GM19397 (cell line): ENCODE measurements around the gene PHLDB2.

Experiments used
- ATAC-seq: cut with Tn5 transposase; IDR thresholded peaks from one replicate; pipeline ENCODE4 v1.9.1; 2021; ENCODE audit warnings: mild to moderate bottlenecking, moderate library complexity; ENCODE audit not compliant: unreplicated experiment

PHLDB2 gene

DNA sequence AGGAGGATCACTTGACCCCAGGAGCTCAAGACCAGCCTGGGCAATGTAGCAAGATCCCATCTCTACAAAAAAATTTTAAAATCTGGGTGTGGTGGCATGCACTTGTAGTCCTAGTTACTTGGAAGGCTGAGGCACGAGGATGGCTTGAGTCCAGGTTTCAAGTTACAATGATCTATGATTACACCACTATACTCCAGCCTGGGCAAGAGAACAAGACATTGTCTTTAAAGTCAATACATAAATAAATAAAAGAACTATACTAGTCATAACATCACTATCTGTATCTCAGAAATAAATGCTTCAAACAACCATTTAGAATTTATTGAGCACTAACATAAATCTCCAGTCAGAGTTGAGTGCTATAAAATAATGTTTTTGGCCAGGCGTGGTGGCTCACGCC, 8.5 kb upstream of the PHLDB2 start:
- ATAC-seq: no peak

GRCh38 chr3:111851511-111851954, 7.5 kb upstream of the PHLDB2 start:
- no peak for ATAC-seq

GRCh38 chr3:111852540-111852939, 6.5 kb upstream of the PHLDB2 start:
- ATAC-seq: no peak

GRCh38 chr3:111853068-111853467, 6.0 kb upstream of the PHLDB2 start:
- ATAC-seq: no peak

GRCh38 chr3:111854990-111855389, 4.1 kb upstream of the PHLDB2 start:
- no peak for ATAC-seq

- ATAC-seq: no peak
Observed at GRCh38 chr3:111856501-111856900, 2.6 kb upstream of the PHLDB2 start.

DNA sequence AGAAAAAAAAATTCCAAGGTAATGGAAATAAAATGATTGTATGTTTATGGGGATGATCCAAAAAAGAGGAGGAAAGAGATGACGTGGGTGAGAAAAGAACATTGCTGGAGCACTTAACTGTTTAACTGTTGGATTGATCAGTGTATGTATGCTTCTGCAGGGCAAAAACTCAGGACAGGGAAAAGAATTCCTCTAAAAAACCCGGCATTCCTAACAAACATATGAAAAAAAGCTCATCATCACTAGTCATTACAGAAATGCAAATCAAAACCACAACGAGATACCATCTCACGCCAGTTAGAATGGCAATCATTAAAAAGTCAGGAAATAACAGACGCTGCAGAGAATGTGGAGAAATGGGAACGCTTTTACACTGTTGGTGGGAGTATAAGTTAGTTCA, 1.6 kb upstream of the PHLDB2 start:
- ATAC-seq: no peak

GRCh38 chr3:111858642-111859041, 423 bp upstream of the PHLDB2 start:
- no peak for ATAC-seq

DNA sequence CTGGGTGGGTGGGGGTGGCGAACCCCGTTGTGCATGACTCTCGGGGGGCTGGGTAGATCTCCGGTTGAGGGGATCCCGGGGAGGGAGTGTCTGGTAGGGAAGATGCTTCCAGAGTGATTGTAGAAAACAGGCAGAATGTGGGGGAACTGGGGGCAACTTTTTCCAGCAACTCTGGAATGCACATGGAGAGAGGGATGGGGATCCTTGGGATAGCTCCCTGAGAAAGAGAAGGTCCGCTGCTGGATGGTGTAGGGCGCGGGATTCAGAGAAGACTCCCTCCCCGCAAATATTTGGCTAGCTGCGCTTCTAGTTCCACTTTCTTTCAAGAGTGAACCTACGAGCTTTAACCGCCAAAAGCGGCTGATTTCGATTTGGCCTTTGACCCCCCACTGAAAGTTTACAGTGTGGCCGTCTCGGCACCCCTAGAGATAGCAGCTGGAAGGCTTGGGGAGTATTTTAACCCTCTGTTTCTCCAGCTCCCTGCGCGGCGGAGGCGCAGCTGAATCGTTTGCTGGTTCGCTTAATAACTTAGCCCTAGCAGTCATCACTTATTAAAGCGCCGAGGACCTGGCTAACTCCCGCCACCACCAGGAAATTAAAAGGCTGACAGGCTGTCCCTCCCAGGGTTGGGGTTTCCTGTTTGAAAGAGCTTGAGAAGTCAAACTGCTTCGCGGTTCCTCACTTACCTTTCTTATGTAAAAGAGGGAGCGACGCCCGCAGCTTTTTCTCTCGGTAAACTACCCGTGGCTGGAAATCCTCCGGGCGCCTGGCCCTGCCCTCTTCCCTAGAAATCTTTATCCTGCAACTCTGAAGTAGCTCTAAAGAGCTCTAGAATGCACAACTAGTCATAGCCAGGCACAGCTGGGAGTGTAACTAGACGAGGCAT, 1.2 kb downstream of the PHLDB2 start:
- peak; percentile 87 for ATAC-seq

DNA sequence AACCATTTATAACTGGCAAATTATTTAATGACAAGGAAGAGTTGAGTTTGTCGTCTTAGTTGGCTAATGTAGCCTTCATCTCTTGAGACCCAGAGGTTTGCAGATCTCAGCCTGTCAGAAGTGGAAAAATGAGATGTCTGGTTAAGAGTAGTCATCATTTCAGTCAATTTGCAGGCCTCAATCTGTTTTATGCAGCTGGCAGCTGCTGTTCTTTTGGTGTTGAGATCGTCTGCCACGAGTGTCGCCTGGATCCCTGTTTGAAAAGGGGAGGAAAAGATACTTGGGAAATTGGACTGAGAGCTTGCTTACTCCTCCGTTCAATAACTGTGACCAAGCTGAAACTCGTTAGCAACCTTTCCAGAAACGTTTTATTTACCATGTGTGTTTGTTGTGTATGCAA, 2.3 kb downstream of the PHLDB2 start:
- ATAC-seq: no peak

GRCh38 chr3:111862415-111862814, 3.4 kb downstream of the PHLDB2 start:
- no peak for ATAC-seq

GRCh38 chr3:111862974-111863373, 3.9 kb downstream of the PHLDB2 start:
- ATAC-seq: no peak

DNA sequence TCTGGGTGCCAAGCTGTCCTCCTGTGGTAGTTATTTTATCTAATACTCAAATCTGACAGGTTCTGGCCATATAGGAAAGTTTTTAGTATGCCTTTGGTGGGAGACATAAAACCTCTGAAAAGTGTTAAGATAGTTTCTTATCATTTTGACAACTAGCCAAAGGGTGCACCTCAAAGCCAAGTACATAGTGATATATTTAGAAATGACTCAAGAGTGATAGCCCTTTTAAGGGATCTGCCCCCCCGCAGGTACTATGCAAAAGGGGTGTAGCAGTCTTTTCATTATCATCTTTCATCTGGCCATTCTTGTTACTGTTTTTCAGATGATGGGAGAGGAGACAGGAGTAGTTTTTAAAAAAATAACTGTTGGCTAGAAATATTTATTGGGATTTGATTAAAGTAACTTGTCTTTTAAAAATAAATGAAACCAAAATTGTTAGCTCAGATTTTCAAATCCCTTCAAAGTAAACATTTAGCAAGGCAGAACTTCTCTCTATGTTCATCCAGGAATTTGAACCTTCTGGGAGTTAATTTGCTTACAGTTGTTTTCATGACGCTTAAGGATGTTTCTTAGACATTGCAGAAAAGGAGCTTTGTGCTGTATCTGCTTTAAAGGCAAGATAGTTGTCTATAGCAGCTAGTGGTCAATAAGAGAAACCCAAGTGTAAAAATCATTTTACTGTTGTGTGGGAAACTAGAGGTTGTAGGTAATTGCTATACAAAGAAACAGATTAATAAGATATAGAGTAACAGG, 5.1 kb downstream of the PHLDB2 start:
- ATAC-seq: no peak

GRCh38 chr3:111864821-111865656, 6.0 kb downstream of the PHLDB2 start:
- no peak for ATAC-seq

GRCh38 chr3:111867889-111868426, 8.9 kb downstream of the PHLDB2 start:
- no peak for ATAC-seq

DNA sequence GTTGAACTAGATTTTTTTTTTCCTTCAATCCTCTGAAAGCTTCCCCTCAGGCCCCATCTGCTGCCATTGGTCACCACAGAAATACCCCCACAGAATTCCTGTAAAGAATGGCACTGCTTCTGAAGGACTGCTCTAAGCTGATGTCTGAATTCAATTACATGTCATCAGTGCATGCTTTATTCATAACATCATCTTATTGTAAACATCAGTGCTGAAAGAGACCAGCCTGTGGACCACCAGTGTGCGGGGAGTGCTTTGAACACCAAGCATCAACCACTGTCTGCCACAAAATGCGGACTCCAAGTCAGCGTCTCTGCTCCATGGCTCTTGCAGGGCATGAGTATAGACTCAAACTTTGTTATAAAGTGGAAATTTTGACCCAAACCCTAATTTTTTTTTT, 11.6 kb downstream of the PHLDB2 start:
- no peak for ATAC-seq

DNA sequence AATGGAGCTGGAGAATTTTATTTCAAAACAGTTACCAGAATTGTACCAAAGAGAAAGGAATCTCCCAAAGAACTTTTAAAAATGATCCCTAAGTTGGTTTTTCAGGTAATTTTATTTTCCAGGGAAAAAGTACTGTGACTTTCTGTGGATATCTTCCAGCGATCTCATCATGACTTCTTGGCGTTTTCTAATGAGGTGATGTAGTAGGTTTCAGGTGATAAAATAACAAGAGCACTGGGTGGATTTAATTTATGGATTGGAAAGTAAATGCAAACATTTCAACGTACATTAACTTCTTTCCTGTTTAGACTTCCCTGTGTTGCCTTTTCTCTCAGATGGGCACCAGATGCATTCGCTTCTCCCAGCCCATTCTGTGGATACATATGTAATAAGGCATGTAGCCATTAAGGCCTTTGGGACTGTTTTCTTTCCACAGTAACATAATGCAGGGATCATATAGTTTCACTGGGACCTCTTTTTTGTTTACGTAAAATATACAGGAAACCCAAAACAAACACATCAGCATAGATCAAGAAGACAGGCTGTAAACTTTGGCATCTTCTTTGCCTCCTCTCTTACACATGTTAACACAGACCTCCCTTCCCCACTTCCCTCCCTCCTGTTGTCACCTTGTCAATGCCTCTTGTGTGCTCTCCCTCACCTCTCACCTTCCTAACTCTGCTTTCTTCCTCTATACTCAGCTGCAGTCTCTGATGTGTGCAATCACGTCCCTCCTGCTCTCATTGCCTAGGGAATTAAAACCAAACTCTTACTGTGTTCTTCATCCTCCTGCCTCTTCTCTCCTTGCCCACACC, 13.0 kb downstream of the PHLDB2 start:
- no peak for ATAC-seq

DNA sequence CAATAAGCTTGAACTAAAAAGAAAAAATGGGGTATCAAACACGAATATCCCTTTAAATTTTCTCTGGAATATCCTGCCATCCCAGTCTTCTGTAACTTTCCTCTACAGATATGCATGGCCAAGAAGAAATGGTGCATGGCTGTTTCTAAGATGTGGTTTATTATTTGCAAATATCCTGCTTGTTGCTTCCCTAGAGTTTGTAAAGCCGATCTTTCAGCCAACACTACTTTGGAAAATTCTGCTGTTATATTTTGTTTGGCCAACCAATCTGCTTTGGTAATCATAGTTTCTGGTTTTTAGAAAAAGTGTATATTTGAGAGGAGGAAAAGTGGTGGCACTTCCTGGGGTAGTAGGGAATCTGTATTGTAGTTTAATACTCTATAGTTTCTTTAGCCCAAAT, 13.9 kb downstream of the PHLDB2 start:
- no peak for ATAC-seq

DNA sequence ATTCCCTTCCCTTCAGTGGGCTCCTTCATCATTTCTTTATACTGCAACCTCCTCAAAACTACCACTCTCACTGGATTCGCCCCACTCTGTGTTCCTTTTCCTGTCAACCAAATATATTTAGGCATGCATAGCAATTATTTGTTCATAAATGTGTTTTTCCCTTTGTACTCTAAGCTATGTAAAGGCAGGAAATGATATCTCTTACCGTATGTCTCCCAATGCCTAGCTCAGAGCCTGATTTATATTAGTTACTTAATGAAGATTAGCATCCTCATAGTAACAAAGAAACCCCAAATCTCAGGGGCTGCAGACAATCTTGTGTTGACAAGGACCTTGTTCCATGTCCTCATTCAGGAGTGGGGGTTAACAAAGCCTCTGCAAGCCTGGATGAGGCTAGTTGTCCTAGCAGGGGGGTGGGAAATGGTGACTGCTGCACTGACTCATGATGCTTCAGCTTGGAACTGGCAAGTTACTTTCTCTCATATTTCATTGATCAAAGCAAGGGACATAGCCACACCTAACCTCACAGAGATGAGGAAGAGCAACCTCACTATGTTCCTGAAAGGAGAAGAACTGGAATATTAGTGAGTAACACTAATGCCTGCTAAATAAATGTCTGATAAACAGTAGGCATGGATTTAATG, 15.2 kb downstream of the PHLDB2 start:
- no peak for ATAC-seq

- ATAC-seq: no peak
Observed at GRCh38 chr3:111881480-111881879, 22.4 kb downstream of the PHLDB2 start.
